ENCODE measurements around the gene TAS1R2. TPM values are rescaled to one million over a fixed set of nuclear protein-coding genes. Genes with fewer than 3 reads are reported as not detected.

TAS1R2 gene
- total and polyA plus RNA-seq, 9 of the 15 experiments (the other 6 are each of a cell fraction or from before 2014, with no cell fraction given), result not detected

GRCh38 chr1:18881642-18882431 is 22.4 kb upstream of the TAS1R2 start:
- WGBS (ENCODE audit: insufficient coverage, low coverage, missing lambda C conversion rate), result 80% methylated on average over 22 of the region's 24 CpGs
- CTCF ChIA-PET (ENCODE audit: low intra/inter-chr PET ratio), result interaction anchor here (7.0 kb wide), 1 partner anchor 30 kb away, joined by 108 read pairs; no protein-coding TSS in a partner anchor
- no peak overlapping the region for H3K4me2 ChIP-seq (ENCODE audit: insufficient read depth, low read length)
- DNase-seq (ENCODE audit: extremely low read depth in 1 of 4, low spot score in 3 of 4), result no peak
- intact Hi-C loops (cut with micrococcal nuclease), result no loop called here
- H3K79me2 ChIP-seq (ENCODE audit: control insufficient read depth, insufficient read depth, low read length), result no peaks in the 10 kb centered on the region
- H3K36me3 ChIP-seq (ENCODE audit: control insufficient read depth, insufficient read depth, low read length), result peaks cover 12% of the 10 kb centered on the region; the same call in 1 of the 3 replicates
- no peak for FAIRE-seq
- in situ Hi-C loops (cut with MboI), result loop anchor here (10.0 kb wide), 2 partner anchors 363 to 773 kb away; no protein-coding TSS in a partner anchor
- no peak for ATAC-seq
- no peaks in the 10 kb centered on the region for H3K9me3 ChIP-seq (replicated peaks; ENCODE audit: control insufficient read depth, insufficient read depth, low read depth, low read length)
- H3K27ac ChIP-seq (ENCODE audit: extremely low read depth, low read depth, low read length), result no peak overlapping the region
- no TSS peak for BruUV-seq (replicated peaks)
- no peak overlapping the region for H3K4me3 ChIP-seq
- no peaks in the 10 kb centered on the region for H3K27me3 ChIP-seq (ENCODE audit: control insufficient read depth in 2 of 2, insufficient read depth in 2 of 2, low read length in 2 of 2)
- H3K9me1 ChIP-seq (ENCODE audit: control insufficient read depth, insufficient read depth, low read length), result no peaks in the 10 kb centered on the region
- H3K9ac ChIP-seq (ENCODE audit: insufficient read depth in 1 of 2, low read depth in 2 of 2, low read length in 2 of 2), result peak overlapping the region in 1 of 2 experiments; percentile 40; a peak in 1 of 4 replicates
- POLR2A ChIA-PET, result interaction anchor here (0.6 to 0.9 kb wide), 3 partner anchors 9 to 173 kb away, joined by 3 to 4 read pairs (median 3); no protein-coding TSS in a partner anchor
- no peak overlapping the region for H2AFZ ChIP-seq (ENCODE audit: low read depth, low read length)
- peaks cover 0 to 15% of the 10 kb centered on the region in 2 experiments; a peak in 1 of 5 replicates for H3K4me1 ChIP-seq (replicated peaks in 1 of 2; ENCODE audit: control insufficient read depth in 2 of 2, insufficient read depth in 2 of 2, low read length in 2 of 2)
- H4K20me1 ChIP-seq (replicated peaks; ENCODE audit: control insufficient read depth, insufficient read depth, low read length), result peaks cover 3% of the 10 kb centered on the region; the same call in 1 of the 2 replicates
- TF ChIP-seq JUND (IDR thresholded peaks at IDR 0.05; ENCODE audit: borderline replicate concordance, low read depth, low read length) (no peak), JUND (tag; IDR thresholded peaks at IDR 0.05; ENCODE audit: borderline replicate concordance, low read depth, low read length) (no peak), REST (IDR thresholded peaks at IDR 0.05; ENCODE audit: borderline replicate concordance) (no peak), REST (CRISPR knock-in tag; IDR thresholded peaks at IDR 0.05; ENCODE audit: low read depth) (no peak), FOXJ3 (CRISPR knock-in tag; IDR thresholded peaks at IDR 0.05) (no peak), SMAD4 (CRISPR knock-in tag; conservative IDR thresholded peaks at IDR 0.05) (no peak), RREB1 (CRISPR knock-in tag; IDR thresholded peaks at IDR 0.05) (no peak)
